Vagina (tissue), 2 donors: ENCODE data around the gene SART3.

Experiments
- CTCF ChIP-seq, 3 experiments: fragments of 450-650 bp in 2 of 3; fragments of 200-600 bp in 1 of 3; sonication (generic) in 1 of 3; IDR thresholded peaks; one replicate each; pipeline ENCODE4 v1.5.1; 2017 to 2019; ENCODE audit warnings: antibody characterized with exemption in 3 of 3, mild to moderate bottlenecking in 2 of 3, moderate library complexity in 2 of 3
- POLR2A ChIP-seq, 2 donors: fragments of 450-650 bp; IDR thresholded peaks; one replicate each; pipeline ENCODE4 v1.6.1; 2017; ENCODE audit warnings: antibody characterized with exemption in 2 of 2, mild to moderate bottlenecking in 2 of 2, moderate library complexity in 2 of 2

GRCh38 chr12:108477055-108477880, 83.7 kb downstream of the SART3 start:
- TF ChIP-seq CTCF (IDR thresholded peaks at IDR 0.05), result no peak
- no peak for TF ChIP-seq POLR2A (IDR thresholded peaks at IDR 0.05)
